ENCODE measurements around the gene RBMX2. TPM values are rescaled to one million over a fixed set of nuclear protein-coding genes. Genes with fewer than 3 reads are reported as not detected.

RBMX2 gene, protein sequence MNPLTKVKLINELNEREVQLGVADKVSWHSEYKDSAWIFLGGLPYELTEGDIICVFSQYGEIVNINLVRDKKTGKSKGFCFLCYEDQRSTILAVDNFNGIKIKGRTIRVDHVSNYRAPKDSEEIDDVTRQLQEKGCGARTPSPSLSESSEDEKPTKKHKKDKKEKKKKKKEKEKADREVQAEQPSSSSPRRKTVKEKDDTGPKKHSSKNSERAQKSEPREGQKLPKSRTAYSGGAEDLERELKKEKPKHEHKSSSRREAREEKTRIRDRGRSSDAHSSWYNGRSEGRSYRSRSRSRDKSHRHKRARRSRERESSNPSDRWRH
- 27.9 TPM for total RNA-seq

DNA sequence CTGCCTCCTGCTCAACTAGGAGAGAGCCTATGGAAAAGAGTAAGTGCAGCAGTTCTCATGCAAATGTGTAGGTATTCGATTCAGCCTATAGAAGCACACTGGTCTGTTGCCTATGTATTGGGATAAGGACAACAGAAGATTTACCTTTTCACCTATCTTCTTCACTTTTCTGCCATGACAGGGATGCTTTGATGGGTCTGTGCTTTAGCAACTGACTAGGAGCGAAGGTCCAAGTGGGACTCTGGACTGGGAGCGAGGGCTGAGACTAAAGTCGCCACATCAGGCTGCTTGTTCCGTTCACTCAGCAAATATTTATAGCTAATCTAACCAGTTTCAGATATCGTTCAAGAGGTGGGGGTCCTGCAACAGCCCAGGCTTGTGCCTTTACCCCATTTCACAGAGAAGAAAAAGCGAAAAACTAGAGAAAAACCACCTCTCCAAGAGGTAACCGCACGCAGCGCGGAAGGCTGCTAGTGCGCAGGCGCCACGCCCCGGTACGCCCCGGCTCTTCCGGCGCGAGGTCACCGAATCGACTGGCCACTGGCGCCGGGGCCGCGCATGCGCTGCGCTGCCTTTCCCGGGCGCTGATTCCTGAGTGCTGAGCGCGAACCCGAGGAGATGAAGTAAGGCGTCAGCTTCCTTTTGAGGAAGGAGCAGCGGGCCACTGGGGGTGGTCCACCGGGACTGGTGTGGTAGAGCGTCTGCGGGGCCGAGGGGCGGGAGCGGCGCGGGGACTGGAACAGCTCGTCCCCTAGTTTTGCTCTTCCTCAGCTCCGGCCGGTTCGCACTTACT, at the start of gene RBMX2:
TSS of gene RBMX2 (plus strand) at position 573 of the 793 bp plus-strand sequence. CDS start at position 619, 46 bp downstream.

DNA sequence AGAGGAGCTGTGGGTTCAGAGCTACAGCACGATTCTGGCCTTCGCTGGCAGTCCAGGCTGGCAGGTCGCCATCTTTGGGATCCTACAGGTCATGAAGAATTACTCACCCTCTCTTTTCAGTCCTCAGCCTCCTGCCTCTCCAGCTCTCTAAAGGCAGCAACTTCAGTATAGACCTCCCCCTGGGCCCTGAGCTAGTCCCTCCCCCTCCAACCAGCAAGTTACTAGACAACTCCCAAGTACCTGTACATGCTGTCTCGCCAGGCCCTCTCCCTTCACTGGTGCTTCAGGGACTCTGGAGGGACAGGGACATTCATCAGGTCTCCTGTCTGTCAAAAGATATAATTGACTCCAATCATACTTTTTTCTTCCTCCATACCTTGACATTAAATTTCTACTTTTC, 16.3 kb upstream of the RBMX2 start, which contains the start of gene GPR119:
TSS of gene GPR119 (minus strand) at position 155 of the 400 bp plus-strand sequence. CDS start 227 bp downstream, outside the sequence.

Other genes starting within 250 kb of the RBMX2 start
- 14.8 TPM for gene AIFM1, start 236.1 kb upstream of the RBMX2 start, total RNA-seq
- gene RAB33A, start 230.0 kb upstream of the RBMX2 start, total RNA-seq, result 22.6 TPM
- 11.8 TPM for gene ZNF280C, start 133.1 kb upstream of the RBMX2 start, total RNA-seq
- gene SLC25A14, start 62.1 kb upstream of the RBMX2 start, total RNA-seq, result 31.6 TPM
- gene GPR119, start 16.3 kb upstream of the RBMX2 start, total RNA-seq, result not detected

All from diencephalon (tissue), 1 donor.